HG02763 (cell line): ENCODE measurements around the gene ITGA4.

ENCODE experiments used
- ATAC-seq: cut with Tn5 transposase; IDR thresholded peaks from one replicate; pipeline ENCODE4 v1.9.1; 2021; ENCODE audit warnings: mild to moderate bottlenecking, moderate library complexity; ENCODE audit not compliant: unreplicated experiment

Gene ITGA4

GRCh38 chr2:181499231-181499630 is 42.0 kb downstream of the ITGA4 start:
- ATAC-seq: no peak

GRCh38 chr2:181500201-181500600 is 43.0 kb downstream of the ITGA4 start:
- no peak for ATAC-seq

GRCh38 chr2:181515719-181516118 is 58.5 kb downstream of the ITGA4 start:
- ATAC-seq: no peak

GRCh38 chr2:181516992-181517391 is 59.8 kb downstream of the ITGA4 start:
- ATAC-seq: no peak

GRCh38 chr2:181517685-181518301 is 60.6 kb downstream of the ITGA4 start:
- ATAC-seq: no peak

GRCh38 chr2:181520253-181520652 is 63.1 kb downstream of the ITGA4 start:
- ATAC-seq: no peak

- no peak for ATAC-seq
Measured at GRCh38 chr2:181523756-181524155, 66.6 kb downstream of the ITGA4 start.

- ATAC-seq: no peak
Measured at GRCh38 chr2:181526014-181526413, 68.8 kb downstream of the ITGA4 start.

- ATAC-seq: no peak
Measured at GRCh38 chr2:181527058-181527457, 69.9 kb downstream of the ITGA4 start.

GRCh38 chr2:181528441-181528840 is 71.3 kb downstream of the ITGA4 start:
- ATAC-seq: no peak

- ATAC-seq: no peak
Measured at GRCh38 chr2:181536730-181537129, 79.5 kb downstream of the ITGA4 start.

GRCh38 chr2:181540421-181540820 is 83.2 kb downstream of the ITGA4 start:
- ATAC-seq: no peak

GRCh38 chr2:181542170-181542569 is 85.0 kb downstream of the ITGA4 start:
- no peak for ATAC-seq

- ATAC-seq: no peak
Measured at GRCh38 chr2:181546086-181546485, 88.9 kb downstream of the ITGA4 start.

GRCh38 chr2:181552808-181553207 is 95.6 kb downstream of the ITGA4 start:
- ATAC-seq: no peak

GRCh38 chr2:181553244-181553643 is 96.1 kb downstream of the ITGA4 start:
- ATAC-seq: no peak

GRCh38 chr2:181554061-181554830 is 97.1 kb downstream of the ITGA4 start:
- no peak for ATAC-seq

GRCh38 chr2:181558371-181558770 is 101.2 kb downstream of the ITGA4 start:
- no peak for ATAC-seq

GRCh38 chr2:181563101-181563692 is 106.0 kb downstream of the ITGA4 start:
- no peak for ATAC-seq

- ATAC-seq: no peak
Measured at GRCh38 chr2:181566334-181567032, 109.3 kb downstream of the ITGA4 start.

- no peak for ATAC-seq
Measured at GRCh38 chr2:181570059-181570458, 112.9 kb downstream of the ITGA4 start.
